Gastroesophageal sphincter (tissue), 4 donors: Measurements from ENCODE around the gene TLCD5. TPM values are rescaled to one million over a fixed set of nuclear protein-coding genes. Genes with fewer than 3 reads are reported as not detected.

ENCODE experiments used
- ATAC-seq: fragments of 150-250 bp; one replicate; pipeline ENCODE4 v1.9.1; 2016; ENCODE audit warnings: mild to moderate bottlenecking, moderate library complexity
- H3K27ac ChIP-seq, 4 donors: fragments of 200-600 bp; sonication (generic) in 3 of 4; 1 replicate in 3 of 4; 2 replicates in 1 of 4; pipeline ENCODE4 v1.5.1; 2016 to 2019
- H3K27me3 ChIP-seq: fragments of 200-600 bp; sonication (generic); one replicate; pipeline ENCODE4 v1.5.1; 2019
- H3K36me3 ChIP-seq, 2 donors: fragments of 200-600 bp; sonication (generic); one replicate each; pipeline ENCODE4 v1.5.1; 2019; ENCODE audit warnings: control low read depth in 1 of 2
- H3K4me1 ChIP-seq, 3 donors: fragments of 200-600 bp; sonication (generic); 1 replicate in 2 of 3; 2 replicates in 1 of 3; pipeline ENCODE4 v1.5.1; 2016 to 2019; ENCODE audit warnings: control low read depth in 2 of 3
- H3K4me3 ChIP-seq, 2 donors: fragments of 200-600 bp; sonication (generic); one replicate each; pipeline ENCODE4 v1.5.1; 2019; ENCODE audit warnings: mild to moderate bottlenecking in 1 of 2, moderate library complexity in 1 of 2
- H3K9me3 ChIP-seq, 3 donors: fragments of 200-600 bp; sonication (generic); one replicate each; pipeline ENCODE4 v1.5.1; 2017 to 2019; ENCODE audit warnings: control low read depth in 2 of 3
- EP300 ChIP-seq: sonication (generic); formaldehyde crosslinking; IDR thresholded peaks from one replicate; pipeline ENCODE4 v1.6.1; 2017; ENCODE audit warnings: antibody characterized with exemption, mild to moderate bottlenecking
- POLR2A ChIP-seq, 2 donors: fragments of 450-650 bp; IDR thresholded peaks; one replicate each; pipeline ENCODE4 v1.6.1; 2017; ENCODE audit warnings: antibody characterized with exemption in 2 of 2, mild to moderate bottlenecking in 2 of 2, moderate library complexity in 1 of 2
- POLR2AphosphoS5 ChIP-seq: sonication (generic); formaldehyde crosslinking; IDR thresholded peaks from one replicate; pipeline ENCODE4 v1.6.1; 2017; ENCODE audit warnings: antibody characterized with exemption
- WGBS, 2 donors: methylation state at CpG; one replicate each; pipeline ENCODE4 v1.1.5; 2018; ENCODE audit warnings: low coverage in 1 of 2; 5-methylcytosine and 5-hydroxymethylcytosine counted together
- total RNA-seq, 4 donors: library from RNA; depleted of rRNA; stranded (reverse); fragments of >200 nt; gene quantifications; one replicate each; pipeline ENCODE4 v1.1.0, GENCODE V29; 2016
- TF ChIP-seq, protein P1 (sequence below), 4 experiments: fragments of 200-600 bp in 2 of 4; fragments of 450-650 bp in 2 of 4; sonication (generic) in 1 of 4; IDR thresholded peaks; one replicate each; pipeline ENCODE4 v1.5.1; 2017 to 2019; ENCODE audit warnings: antibody characterized with exemption in 4 of 4, mild to moderate bottlenecking in 2 of 4, moderate library complexity in 2 of 4

Gene TLCD5
- total RNA-seq, 4 donors from 2014 or later: 6.1 to 8.1 (median 7.5) TPM

GRCh38 chr11:120339394-120339890 lies 14.3 kb downstream of the TLCD5 start:
- TF ChIP-seq POLR2AphosphoS5 (peak; percentile 30), EP300 (no peak)
- 7 to 10% methylated on average over 5 to 6 of the region's 6 CpGs for WGBS, 2 donors
- no peaks in the 10 kb centered on the region for H3K27me3 ChIP-seq
- peaks cover 10 to 77% (median 15%) of the 10 kb centered on the region in 3 donors for H3K4me1 ChIP-seq
- no peaks in the 10 kb centered on the region for H3K36me3 ChIP-seq
- no peaks in the 10 kb centered on the region for H3K9me3 ChIP-seq
- H3K4me3 ChIP-seq: peak overlapping the region; percentile 81 to 89
- peak overlapping the region in 3 of 4 donors; percentile 65 to 99 (median 94) for H3K27ac ChIP-seq
- ATAC-seq: no peak

DNA sequence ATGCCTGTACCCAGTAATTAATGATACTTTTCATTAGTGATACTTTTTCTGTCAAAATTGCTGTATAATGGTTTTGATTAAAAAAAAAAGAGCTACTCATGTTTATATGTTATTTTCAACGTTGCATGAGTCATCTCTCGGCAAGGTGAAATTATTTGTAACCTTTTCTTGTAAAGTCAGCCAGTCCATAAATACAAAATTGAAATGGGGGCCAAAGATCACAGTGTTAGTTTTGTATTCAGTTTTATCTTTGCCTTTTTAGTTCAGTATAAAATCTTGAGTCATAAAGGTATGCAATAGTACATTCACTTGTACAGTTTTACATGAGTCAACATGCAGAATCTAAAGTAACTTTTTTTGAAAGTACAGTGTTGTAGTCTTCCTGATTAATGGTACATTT lies 15.4 kb downstream of the TLCD5 start:
- peaks cover 15 to 81% (median 18%) of the 10 kb centered on the region in 3 donors for H3K4me1 ChIP-seq
- peak overlapping the region in 2 of 4 donors; percentile 94 to 99 for H3K27ac ChIP-seq
- H3K4me3 ChIP-seq: peak overlapping the region in 1 of 2 donors; percentile 89

DNA sequence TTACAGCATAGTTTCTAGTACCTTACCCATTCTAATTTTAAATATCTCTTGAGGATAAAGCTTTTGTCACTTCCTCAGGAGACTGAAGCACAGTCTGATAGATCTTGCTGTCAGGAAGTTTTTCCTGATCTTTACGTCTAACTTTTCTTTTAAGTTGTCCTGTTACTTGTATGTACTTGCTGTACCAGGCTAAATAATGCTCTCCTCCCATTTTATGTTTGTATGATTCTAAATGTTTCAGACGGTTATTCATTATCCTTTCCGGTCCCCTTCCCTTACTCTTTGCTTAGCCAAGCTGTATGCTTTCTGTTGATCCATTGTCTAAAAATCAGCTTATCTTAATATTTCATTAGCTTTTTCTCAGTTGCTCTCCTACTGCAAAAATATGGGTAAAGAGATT lies 17.1 kb downstream of the TLCD5 start:
- TF ChIP-seq, protein P1, sequence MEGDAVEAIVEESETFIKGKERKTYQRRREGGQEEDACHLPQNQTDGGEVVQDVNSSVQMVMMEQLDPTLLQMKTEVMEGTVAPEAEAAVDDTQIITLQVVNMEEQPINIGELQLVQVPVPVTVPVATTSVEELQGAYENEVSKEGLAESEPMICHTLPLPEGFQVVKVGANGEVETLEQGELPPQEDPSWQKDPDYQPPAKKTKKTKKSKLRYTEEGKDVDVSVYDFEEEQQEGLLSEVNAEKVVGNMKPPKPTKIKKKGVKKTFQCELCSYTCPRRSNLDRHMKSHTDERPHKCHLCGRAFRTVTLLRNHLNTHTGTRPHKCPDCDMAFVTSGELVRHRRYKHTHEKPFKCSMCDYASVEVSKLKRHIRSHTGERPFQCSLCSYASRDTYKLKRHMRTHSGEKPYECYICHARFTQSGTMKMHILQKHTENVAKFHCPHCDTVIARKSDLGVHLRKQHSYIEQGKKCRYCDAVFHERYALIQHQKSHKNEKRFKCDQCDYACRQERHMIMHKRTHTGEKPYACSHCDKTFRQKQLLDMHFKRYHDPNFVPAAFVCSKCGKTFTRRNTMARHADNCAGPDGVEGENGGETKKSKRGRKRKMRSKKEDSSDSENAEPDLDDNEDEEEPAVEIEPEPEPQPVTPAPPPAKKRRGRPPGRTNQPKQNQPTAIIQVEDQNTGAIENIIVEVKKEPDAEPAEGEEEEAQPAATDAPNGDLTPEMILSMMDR (IDR thresholded peaks at IDR 0.05): no peak
- TF ChIP-seq EP300: no peak
- TF ChIP-seq POLR2AphosphoS5: no peak
- TF ChIP-seq POLR2A (IDR thresholded peaks at IDR 0.05): no peak
- ATAC-seq: no peak
- no peaks in the 10 kb centered on the region for H3K27me3 ChIP-seq
- no peaks in the 10 kb centered on the region for H3K36me3 ChIP-seq
- 53 to 61% methylated on average over 3 of the region's 3 CpGs for WGBS, 2 donors
- no peak overlapping the region for H3K27ac ChIP-seq
- no peaks in the 10 kb centered on the region for H3K9me3 ChIP-seq
- peaks cover 22 to 94% (median 28%) of the 10 kb centered on the region in 3 donors for H3K4me1 ChIP-seq
- H3K4me3 ChIP-seq: no peak overlapping the region

More for the DNA sequence above, 15.4 kb downstream of the TLCD5 start:
- no peak for TF ChIP-seq POLR2A (IDR thresholded peaks at IDR 0.05)
- TF ChIP-seq EP300: no peak
- no peak for TF ChIP-seq POLR2AphosphoS5
- TF ChIP-seq, protein P1 (IDR thresholded peaks at IDR 0.05): no peak
- H3K36me3 ChIP-seq: no peaks in the 10 kb centered on the region
- H3K27me3 ChIP-seq: no peaks in the 10 kb centered on the region
- H3K9me3 ChIP-seq: no peaks in the 10 kb centered on the region
- no peak for ATAC-seq
- WGBS, 2 donors: 13% methylated on average over 2 of the region's 2 CpGs

- no peak overlapping the region for H3K4me3 ChIP-seq
- ATAC-seq: no peak
Observed at GRCh38 chr11:120342678-120343077, 17.6 kb downstream of the TLCD5 start.

GRCh38 chr11:120343429-120343828 lies 18.3 kb downstream of the TLCD5 start:
- TF ChIP-seq, protein P1 (IDR thresholded peaks at IDR 0.05): no peak
- no peak for TF ChIP-seq POLR2A (IDR thresholded peaks at IDR 0.05)
- TF ChIP-seq EP300: no peak
- TF ChIP-seq POLR2AphosphoS5: no peak
- peaks cover 22 to 95% (median 33%) of the 10 kb centered on the region in 3 donors for H3K4me1 ChIP-seq
- ATAC-seq: no peak
- H3K36me3 ChIP-seq: no peaks in the 10 kb centered on the region
- WGBS, 2 donors: 56 to 89% methylated on average over 1 to 2 of the region's 2 CpGs
- H3K4me3 ChIP-seq: no peak overlapping the region
- no peaks in the 10 kb centered on the region for H3K9me3 ChIP-seq
- H3K27ac ChIP-seq: no peak overlapping the region
- H3K27me3 ChIP-seq: no peaks in the 10 kb centered on the region

More at GRCh38 chr11:120342678-120343077, 17.6 kb downstream of the TLCD5 start:
- Histone ChIP-seq H3K36me3 (no peaks in the 10 kb centered on the region), H3K27me3 (no peaks in the 10 kb centered on the region), H3K9me3 (no peaks in the 10 kb centered on the region), H3K4me1 (peaks cover 22 to 99% (median 32%) of the 10 kb centered on the region in 3 donors), H3K27ac (no peak overlapping the region)
- WGBS, 2 donors: 81 to 91% methylated on average over 3 of the region's 3 CpGs
- TF ChIP-seq EP300 (no peak), POLR2A (IDR thresholded peaks at IDR 0.05) (no peak)
- TF ChIP-seq, protein P1 (IDR thresholded peaks at IDR 0.05): no peak
